Measurements from ENCODE around the gene RGPD5.
"Not testable (repeated sequence)": the region's sequence is repeated elsewhere in the genome, so short reads cannot be mapped to it uniquely, and the experiment has no call there.

GRCh38 chr2:109882112-109882511 lies 88.0 kb downstream of the RGPD5 start:
- not testable (repeated sequence) for TF ChIP-seq CTCF (IDR thresholded peaks at IDR 0.05; ENCODE audit: insufficient read depth, low read length); POLR2AphosphoS5 (IDR thresholded peaks at IDR 0.05; ENCODE audit: low read depth); GABPA (IDR thresholded peaks at IDR 0.05; ENCODE audit: low read depth); REST (IDR thresholded peaks at IDR 0.05; ENCODE audit: insufficient replicate concordance, low read depth); SPI1 (IDR thresholded peaks at IDR 0.05; ENCODE audit: borderline replicate concordance, low read depth)

All from HL-60 (cell line).